Measurements from ENCODE around the gene GPC3. TPM values are rescaled to one million over a fixed set of nuclear protein-coding genes. Genes with fewer than 3 reads are reported as not detected.

The GPC3 gene
- total and polyA plus RNA-seq, 8 donors = 0.46 to 137 (median 4.4) TPM

DNA sequence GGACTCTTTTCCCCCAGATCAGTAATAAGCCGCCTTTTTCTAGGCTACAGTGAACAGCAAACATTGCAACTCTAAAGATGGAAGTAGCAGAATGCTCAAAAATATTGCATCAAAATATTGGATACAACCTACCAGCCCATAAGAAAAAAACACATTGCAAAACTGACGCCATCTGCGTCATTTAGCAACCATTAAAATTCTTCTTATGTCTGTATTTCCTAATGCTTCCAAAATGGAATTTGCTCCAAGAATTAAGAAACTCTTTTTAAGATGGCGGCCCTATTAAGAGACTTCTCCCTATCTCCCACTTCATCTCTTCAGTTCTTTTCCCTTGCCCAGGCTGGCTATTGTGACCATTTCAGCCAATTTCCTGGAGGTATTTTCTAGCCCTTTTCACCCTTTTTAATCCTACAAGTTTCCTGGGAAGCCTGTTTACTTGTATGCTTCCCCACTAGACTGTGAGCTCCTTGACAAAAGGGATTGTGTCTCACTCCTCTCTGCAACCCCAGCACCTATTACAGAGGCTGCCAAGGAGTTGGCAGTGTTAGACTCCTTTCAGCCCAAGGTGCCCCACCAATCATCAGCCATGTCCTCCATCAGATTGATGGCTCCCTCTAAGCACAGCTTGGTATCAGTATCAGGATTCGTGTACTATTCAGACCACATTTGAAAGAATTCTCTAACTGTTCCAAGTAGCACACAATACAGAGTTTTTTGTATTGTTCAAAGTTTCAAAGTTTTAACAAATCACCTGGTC is 4.4 kb downstream of the GPC3 start:
- TF ChIP-seq EP300 (IDR thresholded peaks at IDR 0.05) (no peak), POLR2AphosphoS5 (IDR thresholded peaks at IDR 0.05) (no peak), POLR2A (IDR thresholded peaks at IDR 0.05) (no peak)
- TF ChIP-seq, protein P1, sequence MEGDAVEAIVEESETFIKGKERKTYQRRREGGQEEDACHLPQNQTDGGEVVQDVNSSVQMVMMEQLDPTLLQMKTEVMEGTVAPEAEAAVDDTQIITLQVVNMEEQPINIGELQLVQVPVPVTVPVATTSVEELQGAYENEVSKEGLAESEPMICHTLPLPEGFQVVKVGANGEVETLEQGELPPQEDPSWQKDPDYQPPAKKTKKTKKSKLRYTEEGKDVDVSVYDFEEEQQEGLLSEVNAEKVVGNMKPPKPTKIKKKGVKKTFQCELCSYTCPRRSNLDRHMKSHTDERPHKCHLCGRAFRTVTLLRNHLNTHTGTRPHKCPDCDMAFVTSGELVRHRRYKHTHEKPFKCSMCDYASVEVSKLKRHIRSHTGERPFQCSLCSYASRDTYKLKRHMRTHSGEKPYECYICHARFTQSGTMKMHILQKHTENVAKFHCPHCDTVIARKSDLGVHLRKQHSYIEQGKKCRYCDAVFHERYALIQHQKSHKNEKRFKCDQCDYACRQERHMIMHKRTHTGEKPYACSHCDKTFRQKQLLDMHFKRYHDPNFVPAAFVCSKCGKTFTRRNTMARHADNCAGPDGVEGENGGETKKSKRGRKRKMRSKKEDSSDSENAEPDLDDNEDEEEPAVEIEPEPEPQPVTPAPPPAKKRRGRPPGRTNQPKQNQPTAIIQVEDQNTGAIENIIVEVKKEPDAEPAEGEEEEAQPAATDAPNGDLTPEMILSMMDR (IDR thresholded peaks at IDR 0.05) = no peak
- no peaks in the 10 kb centered on the region for H3K36me3 ChIP-seq
- no peak overlapping the region for H3K27ac ChIP-seq
- H3K4me1 ChIP-seq = peaks cover 0 to 14% (median 11%) of the 10 kb centered on the region in 4 donors
- H3K9me3 ChIP-seq = no peaks in the 10 kb centered on the region
- no peak for DNase-seq
- no peak overlapping the region for H3K4me3 ChIP-seq
- peaks cover 0 to 31% (median 26%) of the 10 kb centered on the region in 3 donors for H3K27me3 ChIP-seq
- 68 to 89% (median 86%) methylated on average over 5 of the region's 5 CpGs for WGBS, 5 donors
- intact Hi-C loops (cut with DNase I; ENCODE audit: low total_unique reads) = no loop called here

DNA sequence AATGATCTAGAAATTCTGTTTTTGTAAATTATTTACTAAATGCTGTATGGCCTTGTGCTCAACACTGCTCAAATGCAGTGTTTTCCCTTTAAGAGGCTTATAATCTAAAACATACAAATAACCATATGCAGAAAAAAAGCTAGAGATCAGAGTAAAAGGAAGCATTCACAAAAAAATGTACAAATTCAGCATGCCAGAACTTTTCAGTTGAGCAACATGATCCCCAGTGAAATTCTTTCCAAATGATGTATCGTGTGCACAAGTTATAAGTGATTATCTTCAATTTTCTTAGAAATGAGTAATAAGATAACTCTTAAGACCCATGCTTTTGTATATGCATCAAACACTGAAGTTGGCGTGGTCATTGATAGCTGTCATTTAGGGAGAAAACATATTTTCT is 5.0 kb downstream of the GPC3 start:
- WGBS, 5 donors = 69 to 79% (median 74%) methylated on average over 2 of the region's 2 CpGs
- peak in 1 of 2 donors; percentile 45 for DNase-seq
- H3K27ac ChIP-seq = no peak overlapping the region
- TF ChIP-seq POLR2A (IDR thresholded peaks at IDR 0.05) (no peak), POLR2AphosphoS5 (IDR thresholded peaks at IDR 0.05) (no peak), EP300 (IDR thresholded peaks at IDR 0.05) (no peak)
- TF ChIP-seq, protein P1 (IDR thresholded peaks at IDR 0.05) = no peak
- H3K27me3 ChIP-seq = peaks cover 0 to 26% (median 23%) of the 10 kb centered on the region in 3 donors
- H3K36me3 ChIP-seq = no peaks in the 10 kb centered on the region
- no peaks in the 10 kb centered on the region for H3K9me3 ChIP-seq
- peaks cover 0 to 12% (median 9%) of the 10 kb centered on the region in 4 donors for H3K4me1 ChIP-seq
- intact Hi-C loops (cut with DNase I; ENCODE audit: low total_unique reads) = no loop called here
- H3K4me3 ChIP-seq = no peak overlapping the region

DNA sequence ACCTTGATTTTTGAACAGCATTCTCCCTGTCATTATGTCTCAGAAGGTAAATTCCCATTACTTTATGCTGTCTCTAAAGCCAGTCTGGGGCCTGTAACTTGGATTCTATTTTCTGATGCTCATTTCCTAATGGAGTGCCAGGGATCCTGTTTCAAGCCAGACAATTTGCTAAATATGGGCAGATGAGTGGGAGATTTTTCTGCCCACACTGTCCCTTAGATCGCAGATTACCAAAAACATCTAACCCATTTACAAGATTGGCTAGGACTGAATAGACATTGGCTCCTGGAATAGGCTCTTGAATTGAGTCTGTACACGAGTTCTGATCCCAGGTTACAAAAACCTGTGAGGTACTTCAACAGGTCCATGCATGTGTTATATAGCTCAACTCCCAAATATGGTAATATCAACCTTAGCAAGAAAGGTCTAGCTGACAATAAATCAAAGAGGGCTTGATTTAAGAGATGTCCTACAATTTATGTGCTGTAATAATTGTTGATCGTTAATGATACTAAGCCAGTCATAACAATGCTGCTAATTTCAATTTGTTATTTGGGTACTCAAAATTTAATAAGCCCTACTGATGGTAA is 5.7 kb downstream of the GPC3 start:
- Histone ChIP-seq H3K27ac (no peak overlapping the region), H3K4me3 (no peak overlapping the region), H3K4me1 (peaks cover 0 to 5% (median 3%) of the 10 kb centered on the region in 4 donors), H3K27me3 (peaks cover 0 to 21% (median 20%) of the 10 kb centered on the region in 3 donors), H3K9me3 (no peaks in the 10 kb centered on the region), H3K36me3 (no peaks in the 10 kb centered on the region)
- DNase-seq = no peak
- intact Hi-C loops (cut with DNase I; ENCODE audit: low total_unique reads) = no loop called here
- TF ChIP-seq EP300 (IDR thresholded peaks at IDR 0.05) = no peak
- TF ChIP-seq, protein P1 (IDR thresholded peaks at IDR 0.05) = no peak
- no peak for TF ChIP-seq POLR2A (IDR thresholded peaks at IDR 0.05)
- no peak for TF ChIP-seq POLR2AphosphoS5 (IDR thresholded peaks at IDR 0.05)
- WGBS, 5 donors = 65 to 85% (median 73%) methylated on average over 3 of the region's 3 CpGs

DNA sequence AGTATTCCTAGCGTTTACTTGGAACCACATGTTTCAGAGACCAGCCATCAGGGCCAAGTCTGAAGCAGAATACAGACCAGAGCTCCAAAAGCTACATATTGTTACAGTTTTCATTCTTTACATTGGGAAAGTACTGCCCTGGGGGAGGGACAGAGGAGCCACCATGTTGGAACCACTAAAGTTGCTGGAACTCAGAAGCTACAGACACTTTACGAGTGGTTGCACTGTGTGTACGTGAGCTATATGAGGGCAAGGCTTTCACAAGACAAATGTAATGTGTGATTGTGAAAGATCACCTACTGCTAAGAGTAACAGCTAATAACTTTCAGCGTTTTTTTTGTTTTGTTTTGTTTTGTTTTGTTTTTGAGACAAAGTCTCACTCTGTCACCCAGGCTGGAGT is 11.7 kb downstream of the GPC3 start:
- Histone ChIP-seq H3K9me3 (no peaks in the 10 kb centered on the region), H3K4me3 (no peak overlapping the region), H3K36me3 (no peaks in the 10 kb centered on the region), H3K27ac (no peak overlapping the region), H3K27me3 (peaks cover 0 to 14% (median 0%) of the 10 kb centered on the region in 3 donors), H3K4me1 (no peaks in the 10 kb centered on the region)
- TF ChIP-seq, protein P1 (IDR thresholded peaks at IDR 0.05) = no peak
- TF ChIP-seq POLR2AphosphoS5 (IDR thresholded peaks at IDR 0.05) (no peak), POLR2A (IDR thresholded peaks at IDR 0.05) (no peak), EP300 (IDR thresholded peaks at IDR 0.05) (no peak)
- intact Hi-C loops (cut with DNase I; ENCODE audit: low total_unique reads) = no loop called here
- 75 to 95% (median 80%) methylated on average over 4 of the region's 4 CpGs for WGBS, 5 donors
- DNase-seq = no peak

Data from stomach (tissue), 9 donors.